GM21576 (cell line): Measurements from ENCODE around the gene PBRM1.

Experiments used
- ATAC-seq: cut with Tn5 transposase; IDR thresholded peaks from one replicate; pipeline ENCODE4 v1.9.1; 2021; ENCODE audit warnings: mild to moderate bottlenecking, moderate library complexity; ENCODE audit not compliant: unreplicated experiment

Gene PBRM1

DNA sequence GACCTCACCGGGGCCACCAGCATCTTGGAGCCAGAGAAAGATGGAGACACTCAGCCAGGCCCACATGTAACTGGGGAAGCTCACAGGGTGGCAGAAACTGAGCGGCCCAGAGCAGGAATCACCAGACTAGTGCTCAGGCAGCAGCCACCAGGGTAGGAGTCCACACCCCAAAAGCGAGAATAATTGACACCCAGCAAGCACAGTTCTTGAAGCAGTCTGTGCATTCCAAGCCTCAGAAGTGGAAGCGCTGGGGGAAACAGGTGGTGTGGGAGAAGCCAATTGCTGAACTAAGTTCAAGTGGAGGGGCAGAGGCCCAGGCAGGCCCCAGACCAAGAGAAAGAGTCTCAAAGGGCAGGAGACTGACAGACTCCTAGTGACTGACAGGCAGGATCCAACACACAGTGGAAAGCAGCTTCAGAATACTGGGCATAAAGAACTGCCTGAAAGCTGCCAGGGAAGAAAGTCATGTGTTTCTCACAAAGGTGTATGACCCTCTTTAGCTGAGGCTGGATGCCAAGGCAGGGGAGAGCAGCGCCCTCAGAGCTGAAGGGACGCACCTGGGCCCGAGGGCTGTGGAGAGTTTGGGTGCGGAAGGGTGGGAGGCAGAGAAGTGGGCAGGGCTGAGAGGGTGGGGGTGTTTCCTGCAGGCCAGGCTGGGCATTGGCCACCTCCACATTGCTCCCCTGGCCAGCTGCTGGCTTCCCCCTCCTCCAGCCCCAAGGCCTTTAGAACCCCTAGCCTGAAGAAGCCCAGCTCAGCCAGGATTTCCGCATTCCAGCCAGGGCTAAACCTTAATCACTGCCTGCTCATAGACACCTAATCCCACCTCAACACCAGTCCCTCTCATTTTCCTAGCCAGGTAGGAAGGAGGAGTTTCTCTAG is 159.8 kb downstream of the PBRM1 start:
- ATAC-seq = no peak

DNA sequence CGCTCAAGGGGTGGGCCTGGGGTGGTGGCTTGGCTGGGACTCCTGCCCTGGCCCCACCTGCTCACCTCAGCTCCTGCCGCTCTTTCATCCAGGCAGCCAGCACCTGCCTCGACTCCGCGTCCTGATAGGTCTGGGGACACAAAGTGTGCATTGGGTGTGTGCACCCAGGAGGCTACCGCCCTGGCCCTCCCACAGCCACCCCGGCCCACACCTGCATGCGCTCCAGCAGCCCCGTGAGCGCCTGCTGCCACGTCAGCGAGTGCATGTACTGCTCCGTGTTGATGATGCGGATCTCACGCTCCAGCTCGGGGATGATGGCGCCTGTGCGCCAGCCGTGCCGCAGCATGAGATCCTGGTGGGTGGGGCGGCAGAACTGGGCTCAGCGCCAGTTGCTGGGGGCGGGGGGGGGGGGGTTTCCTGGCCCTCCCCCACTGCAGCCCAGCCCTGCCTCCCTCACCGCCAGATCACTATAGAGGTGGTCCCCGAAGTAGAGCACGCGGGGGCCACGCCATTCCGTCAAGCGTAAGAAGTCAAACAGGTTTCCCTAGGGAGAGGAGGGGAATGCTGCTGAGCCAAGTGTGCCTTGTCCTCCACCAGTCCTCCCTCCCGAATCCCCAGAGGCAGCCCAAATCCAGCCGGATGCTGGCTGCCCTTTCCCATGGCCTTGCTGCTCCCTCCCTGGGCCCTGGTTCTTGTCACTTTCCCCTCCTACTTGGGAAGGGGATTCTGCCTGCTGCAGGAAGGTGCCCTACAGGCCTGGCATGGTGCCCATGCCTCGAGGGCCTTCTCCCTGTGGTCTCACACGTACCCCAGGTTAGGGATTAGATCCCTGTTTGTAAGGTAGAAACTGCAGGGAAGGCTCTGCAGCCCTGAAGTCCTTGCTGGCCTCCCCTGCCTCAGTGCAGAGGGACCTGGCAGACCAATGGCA is 160.7 kb downstream of the PBRM1 start:
- no peak for ATAC-seq

DNA sequence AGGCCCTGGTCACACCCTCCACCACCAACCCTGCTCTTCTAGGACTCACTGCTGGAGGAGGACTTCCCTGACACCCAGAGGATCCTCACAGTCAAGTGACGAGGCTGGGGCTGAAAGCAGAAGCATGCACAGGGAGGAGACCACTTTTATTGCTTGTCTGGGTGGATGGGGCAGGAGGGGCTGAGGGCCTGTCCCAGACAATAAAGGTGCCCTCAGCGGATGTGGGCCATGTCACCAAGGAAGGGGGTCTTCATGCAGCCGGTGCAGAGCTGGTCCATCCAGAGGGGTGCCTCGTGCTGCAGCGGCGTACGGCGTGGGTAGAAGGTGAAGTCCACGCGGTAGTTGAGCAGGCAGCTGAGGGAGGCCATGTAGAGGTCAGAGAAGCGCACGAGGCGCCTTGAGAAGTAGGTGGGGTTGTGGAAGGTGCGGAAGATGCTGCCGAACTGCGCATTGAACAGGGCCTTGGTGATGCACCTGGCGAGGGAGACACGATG is 161.4 kb downstream of the PBRM1 start:
- no peak for ATAC-seq

DNA sequence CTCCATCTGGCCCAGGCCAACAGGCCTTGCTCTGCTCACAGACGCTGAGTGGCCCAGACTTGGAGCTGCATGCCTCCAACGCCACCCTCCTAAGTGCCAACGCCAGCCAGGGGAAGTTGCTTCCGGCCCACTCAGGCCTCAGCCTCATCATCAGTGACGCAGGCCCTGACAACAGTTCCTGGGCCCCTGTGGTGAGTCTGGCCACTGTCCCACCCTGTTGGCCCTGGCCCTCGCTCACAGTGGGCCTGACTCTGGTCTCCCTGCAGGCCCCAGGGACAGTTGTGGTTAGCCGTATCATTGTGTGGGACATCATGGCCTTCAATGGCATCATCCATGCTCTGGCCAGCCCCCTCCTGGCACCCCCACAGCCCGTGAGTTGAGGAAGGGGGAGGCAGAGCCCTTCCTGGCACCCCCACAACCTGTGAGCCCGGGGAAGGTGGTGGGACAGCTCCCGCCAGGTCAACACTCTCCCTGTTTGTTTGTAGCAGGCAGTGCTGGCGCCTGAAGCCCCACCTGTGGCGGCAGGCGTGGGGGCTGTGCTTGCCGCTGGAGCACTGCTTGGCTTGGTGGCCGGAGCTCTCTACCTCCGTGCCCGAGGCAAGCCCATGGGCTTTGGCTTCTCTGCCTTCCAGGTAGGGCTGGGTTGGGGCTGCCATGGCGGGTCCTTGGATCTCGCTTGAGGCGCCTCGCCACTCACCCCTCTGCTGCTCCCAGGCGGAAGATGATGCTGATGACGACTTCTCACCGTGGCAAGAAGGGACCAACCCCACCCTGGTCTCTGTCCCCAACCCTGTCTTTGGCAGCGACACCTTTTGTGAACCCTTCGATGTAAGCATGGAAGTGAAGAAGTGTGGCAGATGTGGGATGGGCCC is 162.1 kb downstream of the PBRM1 start:
- no peak for ATAC-seq

DNA sequence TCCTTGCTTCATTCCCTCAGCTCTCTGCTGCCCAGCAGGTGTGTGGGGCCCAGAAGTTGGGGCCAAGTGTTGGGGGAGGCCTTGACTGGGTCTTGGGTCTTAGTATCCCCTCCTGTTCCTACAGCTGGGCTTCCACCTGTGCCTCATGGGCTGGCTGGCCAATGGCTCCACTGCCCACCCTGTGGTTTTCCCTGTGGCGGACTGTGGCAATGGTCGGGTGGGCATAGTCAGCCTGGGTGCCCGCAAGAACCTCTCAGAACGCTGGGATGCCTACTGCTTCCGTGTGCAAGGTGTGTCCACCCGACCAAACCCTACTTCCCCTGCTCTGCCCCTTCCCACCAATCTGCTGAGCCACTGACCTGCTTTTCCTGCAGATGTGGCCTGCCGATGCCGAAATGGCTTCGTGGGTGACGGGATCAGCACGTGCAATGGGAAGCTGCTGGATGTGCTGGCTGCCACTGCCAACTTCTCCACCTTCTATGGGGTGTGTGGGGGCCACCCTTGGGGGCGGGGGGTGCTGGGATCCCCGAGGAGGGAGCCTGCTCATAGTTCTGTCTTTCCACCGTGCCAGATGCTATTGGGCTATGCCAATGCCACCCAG is 163.0 kb downstream of the PBRM1 start:
- ATAC-seq = no peak

DNA sequence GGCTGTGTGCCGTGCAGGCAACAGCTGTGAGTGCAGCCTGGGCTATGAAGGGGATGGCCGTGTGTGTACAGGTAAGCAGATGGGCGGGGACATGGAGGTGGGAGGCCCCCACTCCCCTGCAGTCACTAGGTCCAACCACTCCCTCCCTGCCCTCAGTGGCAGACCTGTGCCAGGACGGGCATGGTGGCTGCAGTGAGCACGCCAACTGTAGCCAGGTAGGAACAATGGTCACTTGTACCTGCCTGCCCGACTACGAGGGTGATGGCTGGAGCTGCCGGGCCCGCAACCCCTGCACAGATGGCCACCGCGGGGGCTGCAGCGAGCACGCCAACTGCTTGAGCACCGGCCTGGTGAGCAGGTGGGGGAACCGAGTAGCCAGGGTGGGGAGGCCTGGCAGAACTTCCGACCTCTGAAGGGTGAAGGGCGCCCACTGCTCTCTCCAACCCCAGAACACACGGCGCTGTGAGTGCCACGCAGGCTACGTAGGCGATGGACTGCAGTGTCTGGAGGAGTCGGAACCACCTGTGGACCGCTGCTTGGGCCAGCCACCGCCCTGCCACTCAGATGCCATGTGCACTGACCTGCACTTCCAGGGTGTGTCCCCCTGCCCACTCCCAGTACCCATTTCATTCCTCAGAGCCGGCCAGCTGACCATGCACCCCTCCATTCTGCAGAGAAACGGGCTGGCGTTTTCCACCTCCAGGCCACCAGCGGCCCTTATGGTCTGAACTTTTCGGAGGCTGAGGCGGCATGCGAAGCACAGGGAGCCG is 163.6 kb downstream of the PBRM1 start:
- ATAC-seq = no peak

DNA sequence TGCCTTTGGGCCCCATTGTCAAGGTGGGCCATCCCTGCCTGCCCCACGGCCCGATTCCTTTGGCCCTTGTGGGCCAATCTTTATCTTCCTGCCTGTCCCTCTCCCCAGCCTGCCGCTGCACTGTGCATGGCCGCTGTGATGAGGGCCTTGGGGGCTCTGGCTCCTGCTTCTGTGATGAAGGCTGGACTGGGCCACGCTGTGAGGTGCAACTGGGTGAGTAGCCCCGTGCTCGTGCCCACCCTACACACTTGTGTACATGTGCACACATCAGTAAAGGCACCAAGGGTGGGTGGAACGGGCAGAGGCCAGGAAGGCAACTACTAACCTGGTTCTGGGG is 164.3 kb downstream of the PBRM1 start:
- no peak for ATAC-seq

DNA sequence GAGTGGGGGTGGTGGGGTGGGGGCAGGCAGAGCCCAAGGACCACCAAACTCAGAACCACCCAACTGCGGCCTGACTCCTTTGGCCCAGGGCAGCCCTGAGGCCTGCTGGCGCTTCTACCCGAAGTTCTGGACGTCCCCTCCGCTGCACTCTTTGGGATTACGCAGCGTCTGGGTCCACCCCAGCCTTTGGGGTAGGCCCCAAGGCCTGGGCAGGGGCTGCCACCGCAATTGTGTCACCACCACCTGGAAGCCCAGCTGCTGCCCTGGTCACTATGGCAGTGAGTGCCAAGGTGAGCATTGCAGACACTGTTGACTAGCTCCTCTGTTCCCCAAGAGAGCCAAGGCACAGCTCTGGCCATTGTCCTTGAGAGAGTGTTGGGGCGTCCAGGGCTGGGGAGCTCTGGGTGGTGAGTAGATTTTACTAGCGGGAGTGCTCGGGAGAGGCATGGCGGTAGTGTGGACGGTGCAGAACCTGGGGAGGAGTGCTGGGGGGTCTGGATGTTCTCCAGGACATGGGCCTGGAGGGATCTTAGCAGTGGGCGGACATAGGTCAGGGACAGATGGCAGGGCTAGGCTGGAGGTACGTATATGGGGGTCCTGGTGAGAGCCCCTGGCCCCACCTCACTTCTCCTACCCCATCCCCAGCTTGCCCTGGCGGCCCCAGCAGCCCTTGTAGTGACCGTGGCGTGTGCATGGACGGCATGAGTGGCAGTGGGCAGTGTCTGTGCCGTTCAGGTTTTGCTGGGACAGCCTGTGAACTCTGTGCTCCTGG is 164.8 kb downstream of the PBRM1 start:
- ATAC-seq = no peak

DNA sequence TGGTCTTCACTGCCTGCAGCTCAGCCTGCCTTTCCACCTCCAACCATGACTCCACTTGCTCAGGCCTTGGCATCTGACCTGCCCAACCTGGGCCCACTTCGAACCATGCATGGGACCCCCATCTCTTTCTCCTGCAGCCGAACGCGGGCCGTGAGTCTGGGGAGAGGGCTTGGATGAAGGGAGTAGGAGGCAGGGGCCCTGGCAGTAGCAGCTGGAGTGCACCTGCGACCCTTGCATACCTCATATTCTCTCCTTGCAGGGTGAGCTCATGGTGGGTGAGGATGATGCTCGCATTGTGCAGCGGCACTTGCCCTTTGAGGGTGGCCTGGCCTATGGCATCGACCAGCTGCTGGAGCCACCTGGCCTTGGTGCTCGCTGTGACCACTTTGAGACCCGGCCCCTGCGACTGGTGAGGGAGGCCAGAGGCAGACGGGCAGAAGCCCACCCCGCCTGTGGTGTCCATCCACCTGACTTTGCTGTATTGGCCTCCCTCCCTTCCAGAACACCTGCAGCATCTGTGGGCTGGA is 165.5 kb downstream of the PBRM1 start:
- ATAC-seq = no peak

DNA sequence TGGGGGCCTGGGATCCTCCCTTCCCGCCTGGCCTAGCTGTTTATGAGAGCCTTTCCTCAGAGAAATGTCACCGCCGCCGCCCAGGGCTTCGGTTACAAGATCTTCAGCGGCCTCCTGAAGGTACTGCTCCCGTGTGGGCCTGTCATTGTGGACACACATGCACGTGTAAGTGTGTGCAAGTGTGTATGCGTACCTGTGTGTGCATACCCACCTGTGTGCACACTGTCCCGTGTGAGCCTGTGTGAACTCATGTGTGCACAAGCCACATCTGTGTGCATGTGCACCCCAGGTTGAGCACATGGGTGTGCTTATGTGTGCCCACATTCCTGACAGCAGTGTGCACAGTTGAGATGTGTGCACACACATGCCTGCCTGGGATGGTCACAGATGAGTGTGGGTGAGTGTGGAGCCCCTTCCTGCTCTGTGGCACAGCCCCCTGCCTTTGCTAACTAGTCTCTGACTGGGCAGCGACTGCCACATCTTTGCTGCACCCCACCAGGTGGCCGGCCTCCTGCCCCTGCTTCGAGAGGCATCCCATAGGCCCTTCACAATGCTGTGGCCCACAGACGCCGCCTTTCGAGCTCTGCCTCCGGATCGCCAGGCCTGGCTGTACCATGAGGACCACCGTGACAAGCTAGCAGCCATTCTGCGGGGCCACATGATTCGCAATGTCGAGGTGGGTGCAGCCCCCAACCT is 166.1 kb downstream of the PBRM1 start:
- ATAC-seq = no peak

DNA sequence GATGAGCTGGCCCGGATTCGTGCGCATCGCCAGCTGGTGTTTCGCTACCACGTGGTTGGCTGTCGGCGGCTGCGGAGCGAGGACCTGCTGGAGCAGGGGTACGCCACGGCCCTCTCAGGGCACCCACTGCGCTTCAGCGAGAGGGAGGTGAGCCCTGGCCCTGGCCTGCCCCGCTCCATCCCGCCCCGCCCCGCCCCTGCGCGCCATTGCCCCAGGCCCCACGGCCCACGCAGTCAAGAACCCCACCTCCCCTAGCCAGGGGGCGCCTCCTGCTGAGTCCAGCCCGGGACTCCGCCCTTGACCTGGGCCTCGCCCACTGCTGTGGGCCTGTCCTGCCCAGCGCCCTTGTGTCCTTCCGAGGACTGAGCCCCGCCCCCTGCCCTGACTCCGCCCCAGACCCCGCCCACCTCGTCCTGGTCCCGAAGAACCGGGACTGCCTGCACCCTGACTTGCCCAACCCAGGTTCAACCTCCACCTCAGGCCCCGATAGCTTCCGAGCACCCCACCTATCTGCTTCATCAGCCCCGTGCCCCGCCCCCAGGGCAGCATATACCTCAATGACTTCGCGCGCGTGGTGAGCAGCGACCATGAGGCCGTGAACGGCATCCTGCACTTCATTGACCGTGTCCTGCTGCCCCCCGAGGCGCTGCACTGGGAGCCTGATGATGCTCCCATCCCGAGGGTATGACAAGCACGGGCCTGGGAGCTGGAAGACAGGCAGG is 166.8 kb downstream of the PBRM1 start:
- no peak for ATAC-seq

DNA sequence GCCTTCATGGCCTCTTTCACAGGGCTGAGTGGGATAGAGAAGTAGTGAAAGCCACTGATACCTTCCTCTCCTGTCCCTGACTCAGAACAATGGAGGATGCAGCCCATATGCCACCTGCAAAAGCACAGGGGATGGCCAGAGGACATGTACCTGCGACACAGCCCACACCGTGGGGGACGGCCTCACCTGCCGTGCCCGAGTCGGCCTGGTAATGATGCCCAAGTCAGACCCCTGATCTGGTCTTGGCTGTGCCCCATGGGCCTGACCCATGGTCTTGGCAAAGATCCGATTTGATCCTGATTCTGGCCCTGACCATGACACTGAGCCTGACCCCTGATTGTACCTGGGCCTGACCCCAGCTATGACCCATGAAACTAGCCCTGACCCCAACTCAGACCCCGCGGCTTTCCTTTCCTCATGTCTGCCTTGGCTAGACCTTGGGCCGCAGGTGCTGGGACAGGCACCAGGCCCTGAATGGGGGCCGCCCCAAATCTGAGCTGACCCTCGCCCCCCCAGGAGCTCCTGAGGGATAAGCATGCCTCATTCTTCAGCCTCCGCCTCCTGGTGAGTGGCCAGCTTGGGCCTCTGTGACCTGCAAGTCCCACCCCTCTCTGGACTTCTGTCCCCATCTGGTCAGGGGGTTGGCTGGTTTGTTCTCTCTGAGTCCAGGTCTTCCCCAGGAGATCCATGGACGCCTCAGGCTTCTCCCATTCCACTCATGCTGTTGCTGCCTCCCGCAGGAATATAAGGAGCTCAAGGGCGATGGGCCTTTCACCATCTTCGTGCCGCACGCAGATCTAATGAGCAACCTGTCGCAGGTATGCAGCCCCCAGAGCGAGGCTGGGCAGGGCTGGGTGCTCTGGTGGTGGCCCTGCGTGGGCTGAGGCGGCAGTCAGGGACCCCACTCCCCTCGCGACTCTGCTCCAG is 167.7 kb downstream of the PBRM1 start:
- ATAC-seq = no peak

DNA sequence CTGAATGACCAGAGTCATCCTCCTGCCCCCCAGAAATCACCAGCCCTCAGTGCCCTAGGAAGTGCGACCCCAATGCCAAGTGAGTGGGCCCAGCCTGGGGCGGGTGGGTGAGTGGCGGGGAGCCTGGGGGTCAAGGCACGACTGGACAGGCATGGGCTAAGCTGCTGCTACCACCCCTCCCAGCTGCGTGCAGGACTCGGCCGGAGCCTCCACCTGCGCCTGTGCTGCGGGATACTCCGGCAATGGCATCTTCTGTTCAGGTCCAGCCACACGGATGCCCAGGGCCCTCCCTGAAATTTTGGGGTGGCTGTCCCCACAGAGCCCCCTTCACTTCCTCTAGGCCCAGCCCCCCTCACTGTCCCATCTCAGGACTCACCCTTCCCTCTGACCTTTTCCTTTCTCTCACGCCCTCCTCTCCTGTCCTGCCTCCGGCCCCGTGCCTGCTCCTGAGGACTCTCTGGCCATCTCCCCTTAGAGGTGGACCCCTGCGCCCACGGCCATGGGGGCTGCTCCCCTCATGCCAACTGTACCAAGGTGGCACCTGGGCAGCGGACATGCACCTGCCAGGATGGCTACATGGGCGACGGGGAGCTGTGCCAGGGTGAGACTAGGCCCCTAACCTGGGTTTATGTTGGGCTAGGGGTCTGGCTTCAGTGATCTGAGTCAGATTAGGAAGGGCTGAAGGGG is 169.1 kb downstream of the PBRM1 start:
- no peak for ATAC-seq

DNA sequence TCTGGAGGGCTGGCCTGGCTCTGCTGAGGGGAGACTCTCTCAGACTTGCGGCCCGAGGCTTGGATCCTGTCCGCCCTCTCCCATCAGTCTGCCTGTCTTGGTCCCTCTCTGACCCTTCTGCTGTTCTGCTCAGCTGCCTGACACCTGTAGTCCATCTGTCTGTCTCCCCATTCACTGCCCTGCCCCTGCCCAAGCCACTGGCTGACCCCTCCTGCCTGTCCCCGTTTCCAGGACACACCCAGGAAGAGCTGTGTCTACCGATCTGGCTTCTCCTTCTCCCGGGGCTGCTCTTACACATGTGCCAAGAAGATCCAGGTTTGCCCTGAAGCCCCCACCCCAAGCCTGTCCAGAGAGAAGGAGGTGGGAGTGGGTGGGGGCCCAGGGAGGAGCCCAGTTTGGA is 170.5 kb downstream of the PBRM1 start:
- no peak for ATAC-seq

DNA sequence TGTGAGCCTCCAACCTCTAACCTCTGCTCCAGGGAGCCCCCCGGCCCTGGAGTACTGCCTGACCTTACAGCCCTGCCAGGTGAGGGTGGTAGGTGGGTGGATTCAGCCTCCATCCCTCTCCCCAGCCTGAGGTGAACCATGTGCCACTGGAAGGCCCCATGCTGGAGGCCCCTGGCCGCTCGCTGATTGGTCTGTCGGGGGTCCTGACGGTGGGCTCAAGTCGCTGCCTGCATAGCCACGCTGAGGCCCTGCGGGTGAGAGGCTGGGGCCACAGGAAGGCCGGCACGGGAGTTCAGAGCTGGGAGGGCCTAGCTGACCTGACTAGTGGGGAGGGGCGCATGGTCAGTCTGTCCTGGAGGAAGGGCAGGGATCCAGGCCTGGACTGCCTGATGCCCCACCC is 171.1 kb downstream of the PBRM1 start:
- ATAC-seq = no peak

DNA sequence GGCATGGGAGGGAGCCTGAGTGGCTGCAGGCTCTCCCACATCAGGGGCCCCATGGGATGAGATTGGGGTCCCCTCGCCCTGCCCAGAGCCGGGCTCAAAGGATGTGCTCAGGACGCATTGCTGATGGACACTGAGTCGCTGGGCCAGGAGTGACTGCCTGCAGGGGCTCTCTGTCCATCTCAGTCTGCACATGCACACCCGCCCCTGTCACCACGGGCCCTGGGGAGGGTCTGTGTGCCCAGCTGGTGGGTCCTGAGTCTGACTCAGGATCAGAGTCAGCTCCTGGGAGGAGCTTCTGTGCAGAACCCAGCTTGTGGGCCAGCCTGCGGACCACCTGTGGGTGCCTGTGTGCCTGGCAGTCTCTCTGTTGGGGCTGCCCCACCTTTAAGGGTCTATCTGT is 172.4 kb downstream of the PBRM1 start:
- no peak for ATAC-seq
